IPS-NIHi7 (cell line): ENCODE results near the gene CFAP73.
"Not testable (repeated sequence)": the region's sequence is repeated elsewhere in the genome, so short reads cannot be mapped to it uniquely, and the experiment has no call there.

Experiments
- DNase-seq: peaks from one replicate; pipeline ENCODE4 v3.0.0; 2012; ENCODE audit warnings: mixed read lengths; ENCODE audit errors: extremely low spot score

CFAP73 gene

GRCh38 chr12:113149361-113150150 is at the start of gene CFAP73:
Gene CFAP73, plus strand, starts transcription at chr12:113149724. Its CDS starts 134 bp downstream, at chr12:113149858.
- DNase-seq = peak; percentile 95

- DNase-seq = no peak
Observed at GRCh38 chr12:113099764-113100163, 49.8 kb upstream of the CFAP73 start.

GRCh38 chr12:113101751-113102150 is 47.8 kb upstream of the CFAP73 start:
- no peak for DNase-seq

GRCh38 chr12:113102811-113103210 is 46.7 kb upstream of the CFAP73 start:
- no peak for DNase-seq

- peak; percentile 91 for DNase-seq
Observed at GRCh38 chr12:113103756-113104450, 45.6 kb upstream of the CFAP73 start.

GRCh38 chr12:113104953-113105510 is 44.5 kb upstream of the CFAP73 start:
- DNase-seq = no peak

- DNase-seq = no peak
Observed at GRCh38 chr12:113105606-113106271, 43.8 kb upstream of the CFAP73 start.

GRCh38 chr12:113106361-113106760 is 43.2 kb upstream of the CFAP73 start:
- no peak for DNase-seq

GRCh38 chr12:113108308-113108707 is 41.2 kb upstream of the CFAP73 start:
- no peak for DNase-seq

GRCh38 chr12:113109360-113109759 is 40.2 kb upstream of the CFAP73 start:
- no peak for DNase-seq

GRCh38 chr12:113109872-113110599 is 39.5 kb upstream of the CFAP73 start:
- DNase-seq = no peak

GRCh38 chr12:113111247-113111646 is 38.3 kb upstream of the CFAP73 start:
- DNase-seq = no peak

- DNase-seq = no peak
Observed at GRCh38 chr12:113112043-113112899, 37.3 kb upstream of the CFAP73 start.

- no peak for DNase-seq
Observed at GRCh38 chr12:113113397-113113796, 36.1 kb upstream of the CFAP73 start.

- DNase-seq = no peak
Observed at GRCh38 chr12:113114447-113115178, 34.9 kb upstream of the CFAP73 start.

GRCh38 chr12:113115455-113116126 is 33.9 kb upstream of the CFAP73 start:
- DNase-seq = no peak

GRCh38 chr12:113116875-113117274 is 32.6 kb upstream of the CFAP73 start:
- DNase-seq = no peak

- DNase-seq = not testable (repeated sequence)
Observed at GRCh38 chr12:113117684-113118083, 31.8 kb upstream of the CFAP73 start.

GRCh38 chr12:113118142-113118541 is 31.4 kb upstream of the CFAP73 start:
- no peak for DNase-seq
